Body of pancreas (tissue), 4 donors: ENCODE results near the gene GRB10. TPM values are rescaled to one million over a fixed set of nuclear protein-coding genes. Genes with fewer than 3 reads are reported as not detected.

Experiments
- ATAC-seq: fragments of 150-250 bp; one replicate; pipeline ENCODE4 v1.9.1; 2016
- DNase-seq, 4 donors: peaks; one replicate each; pipeline ENCODE4 v3.0.0-alpha.2; 2019
- H3K27ac ChIP-seq, 4 donors: fragments of 200-600 bp; sonication (generic); 1 replicate in 3 of 4; 2 replicates in 1 of 4; pipeline versions ENCODE4 v1.5.1 to v1.6.1; 2016 to 2019; ENCODE audit warnings: mild to moderate bottlenecking in 1 of 4, mixed read lengths in 1 of 4, moderate library complexity in 1 of 4
- H3K27me3 ChIP-seq, 2 donors: fragments of 200-600 bp; sonication (generic); one replicate each; pipeline ENCODE4 v1.6.0; 2016; ENCODE audit warnings: mild to moderate bottlenecking in 1 of 2
- H3K36me3 ChIP-seq, 2 donors: fragments of 200-600 bp; sonication (generic); replicated peaks in 1 of 2; 2 replicates each; pipeline ENCODE4 v1.5.1; 2016; ENCODE audit warnings: low read depth in 2 of 2; ENCODE audit not compliant: insufficient read depth in 1 of 2
- H3K4me1 ChIP-seq: fragments of 200-600 bp; sonication (generic); one replicate; pipeline ENCODE4 v1.6.0; 2016
- H3K4me3 ChIP-seq, 2 donors: fragments of 200-600 bp; sonication (generic); 1 replicate in 1 of 2; 2 replicates in 1 of 2; pipeline ENCODE4 v1.5.1; 2016 to 2019
- H3K9me3 ChIP-seq, 3 donors: fragments of 200-600 bp; sonication (generic); 1 replicate in 2 of 3; 2 replicates in 1 of 3; pipeline ENCODE4 v1.5.1; 2016
- POLR2A ChIP-seq, 3 donors: fragments of 450-650 bp; IDR thresholded peaks; one replicate each; pipeline ENCODE4 v1.6.1; 2016; ENCODE audit warnings: antibody characterized with exemption in 3 of 3, mild to moderate bottlenecking in 2 of 3
- WGBS, 2 donors: methylation state at CpG; one replicate each; pipeline ENCODE4 v1.1.5; 2017; 5-methylcytosine and 5-hydroxymethylcytosine counted together
- intact Hi-C: fragments of 100-400 bp; cut with DNase I; formaldehyde crosslinking; loops from one replicate; pipeline ENCODE4 v1.15.1; 2023
- total RNA-seq, 2 donors: library from RNA; depleted of rRNA; stranded (reverse); fragments of >200 nt; gene quantifications; one replicate each; pipeline ENCODE4 v1.1.0, GENCODE V29; 2016
- TF ChIP-seq, protein P1 (sequence below), 7 experiments: fragments of 450-650 bp in 4 of 7; fragments of 200-600 bp in 3 of 7; sonication (generic) in 3 of 7; IDR thresholded peaks; one replicate each; pipeline ENCODE4 v1.5.1; 2016 to 2019; ENCODE audit warnings: antibody characterized with exemption in 7 of 7

Gene GRB10
- total RNA-seq, 2 donors from 2014 or later, result 130 to 229 TPM

DNA sequence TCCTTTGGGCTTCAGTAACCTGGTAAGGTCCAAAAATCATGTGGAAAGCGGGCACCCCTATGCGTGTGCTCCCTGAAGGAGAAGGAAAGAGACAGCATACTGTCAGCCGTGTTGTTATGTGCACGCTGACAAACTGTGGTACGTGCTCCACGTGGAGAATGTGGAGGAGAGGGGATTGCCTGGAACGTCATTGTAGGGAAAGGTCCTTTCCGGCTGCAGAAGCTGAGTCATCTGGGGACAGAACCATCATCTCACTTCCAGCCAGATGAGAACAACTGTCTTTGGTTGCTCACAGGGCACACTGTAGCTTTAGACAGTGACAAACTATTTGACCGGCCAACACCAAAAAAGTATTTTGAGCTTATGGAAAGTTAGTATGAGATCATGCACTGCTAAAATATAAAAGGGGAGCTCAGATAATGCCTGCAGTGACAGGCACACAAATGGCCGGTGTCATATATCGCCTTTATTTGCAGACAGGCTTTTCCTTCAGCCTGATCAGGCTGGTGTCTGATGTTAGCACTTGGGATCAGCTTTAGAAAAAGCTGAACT, 38.8 kb upstream of the GRB10 start:
- DNase-seq (peak in 3 of 4 donors; percentile 20 to 33 (median 28)), ATAC-seq (peak; percentile 64)
- H3K9me3 ChIP-seq, result no peaks in the 10 kb centered on the region
- 41 to 52% methylated on average over 11 of the region's 11 CpGs for WGBS, 2 donors
- peaks cover 25% of the 10 kb centered on the region for H3K4me1 ChIP-seq
- peak overlapping the region; percentile 23 to 67 (median 52) for H3K27ac ChIP-seq
- H3K4me3 ChIP-seq, result no peak overlapping the region
- H3K27me3 ChIP-seq, result no peaks in the 10 kb centered on the region
- H3K36me3 ChIP-seq, result no peaks in the 10 kb centered on the region
- TF ChIP-seq, protein P1, sequence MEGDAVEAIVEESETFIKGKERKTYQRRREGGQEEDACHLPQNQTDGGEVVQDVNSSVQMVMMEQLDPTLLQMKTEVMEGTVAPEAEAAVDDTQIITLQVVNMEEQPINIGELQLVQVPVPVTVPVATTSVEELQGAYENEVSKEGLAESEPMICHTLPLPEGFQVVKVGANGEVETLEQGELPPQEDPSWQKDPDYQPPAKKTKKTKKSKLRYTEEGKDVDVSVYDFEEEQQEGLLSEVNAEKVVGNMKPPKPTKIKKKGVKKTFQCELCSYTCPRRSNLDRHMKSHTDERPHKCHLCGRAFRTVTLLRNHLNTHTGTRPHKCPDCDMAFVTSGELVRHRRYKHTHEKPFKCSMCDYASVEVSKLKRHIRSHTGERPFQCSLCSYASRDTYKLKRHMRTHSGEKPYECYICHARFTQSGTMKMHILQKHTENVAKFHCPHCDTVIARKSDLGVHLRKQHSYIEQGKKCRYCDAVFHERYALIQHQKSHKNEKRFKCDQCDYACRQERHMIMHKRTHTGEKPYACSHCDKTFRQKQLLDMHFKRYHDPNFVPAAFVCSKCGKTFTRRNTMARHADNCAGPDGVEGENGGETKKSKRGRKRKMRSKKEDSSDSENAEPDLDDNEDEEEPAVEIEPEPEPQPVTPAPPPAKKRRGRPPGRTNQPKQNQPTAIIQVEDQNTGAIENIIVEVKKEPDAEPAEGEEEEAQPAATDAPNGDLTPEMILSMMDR (IDR thresholded peaks at IDR 0.05), result no peak
- no peak for TF ChIP-seq POLR2A (IDR thresholded peaks at IDR 0.05)
- intact Hi-C loops, result no loop called here

DNA sequence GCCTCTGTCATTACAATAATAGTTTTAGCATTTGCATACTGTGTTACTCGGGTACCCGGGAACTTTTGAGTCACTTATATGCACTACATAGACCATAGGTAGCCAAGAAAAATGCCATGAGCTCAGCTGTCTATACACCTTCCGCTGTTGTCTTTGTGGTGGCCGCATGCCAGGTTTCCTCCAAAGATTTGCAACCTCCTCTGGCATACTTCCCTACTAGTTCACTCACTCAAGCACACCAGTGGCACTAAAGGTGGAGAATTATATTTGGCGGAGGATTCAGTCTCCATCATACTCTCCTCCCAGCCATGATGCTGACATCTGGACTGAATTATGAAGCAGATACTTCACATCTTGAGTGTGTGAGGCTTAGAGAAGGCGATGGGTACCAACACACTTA, 35.6 kb upstream of the GRB10 start:
- Histone ChIP-seq H3K4me1 (peaks cover 25% of the 10 kb centered on the region), H3K27me3 (no peaks in the 10 kb centered on the region), H3K27ac (no peak overlapping the region), H3K9me3 (peaks cover 0 to 5% (median 0%) of the 10 kb centered on the region in 3 donors), H3K36me3 (no peaks in the 10 kb centered on the region), H3K4me3 (no peak overlapping the region)
- DNase-seq (peak in 2 of 4 donors; percentile 37 to 43), ATAC-seq (no peak)
- intact Hi-C loops, result no loop called here
- TF ChIP-seq, protein P1 (IDR thresholded peaks at IDR 0.05), result no peak
- TF ChIP-seq POLR2A (IDR thresholded peaks at IDR 0.05), result no peak
- 72 to 75% methylated on average over 6 of the region's 6 CpGs for WGBS, 2 donors

DNA sequence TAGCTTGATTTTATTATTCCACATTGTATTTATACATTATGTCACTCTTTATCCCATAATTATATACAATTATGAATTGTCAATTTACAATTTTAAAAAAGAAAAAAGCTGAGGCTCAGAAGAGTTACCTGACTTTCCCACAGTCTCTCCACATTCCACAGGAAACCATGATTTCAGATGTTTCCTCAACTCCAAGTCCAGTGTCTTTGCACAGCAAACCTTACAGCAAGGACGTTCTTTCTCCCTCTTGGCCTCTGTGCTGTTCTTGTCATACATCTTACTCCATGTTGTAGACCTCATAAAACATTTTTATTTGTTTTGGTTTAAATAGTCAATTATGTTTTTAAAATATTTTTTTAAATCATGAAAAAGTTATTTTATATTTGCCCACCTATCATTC, 34.9 kb upstream of the GRB10 start:
- DNase-seq, result no peak
- 76 to 90% methylated on average over 1 of the region's 1 CpG for WGBS, 2 donors
- no peak for ATAC-seq

DNA sequence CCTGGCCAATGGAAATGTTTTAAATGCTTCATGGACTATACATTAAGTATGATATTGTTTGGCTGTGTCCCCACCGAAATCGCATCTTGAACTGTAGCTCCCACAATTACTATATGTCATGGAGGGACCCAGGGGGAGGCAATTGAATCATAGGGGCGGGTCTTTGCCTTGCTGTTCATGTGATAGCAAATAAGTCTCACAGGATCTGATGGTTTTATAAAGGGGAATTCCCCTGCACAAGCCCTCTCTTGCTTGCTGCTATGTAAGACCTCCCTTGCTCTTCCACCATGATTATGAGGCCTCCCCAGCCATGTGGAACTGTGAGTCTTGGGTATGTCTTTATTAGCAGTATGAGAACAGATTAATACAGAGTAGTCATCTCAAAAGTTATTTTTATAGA, 32.4 kb upstream of the GRB10 start:
- H3K36me3 ChIP-seq, result no peaks in the 10 kb centered on the region
- no peak overlapping the region for H3K4me3 ChIP-seq
- no peak overlapping the region for H3K27ac ChIP-seq
- peaks cover 0 to 5% (median 0%) of the 10 kb centered on the region in 3 donors for H3K9me3 ChIP-seq
- TF ChIP-seq POLR2A (IDR thresholded peaks at IDR 0.05), result no peak
- TF ChIP-seq, protein P1 (IDR thresholded peaks at IDR 0.05), result no peak
- intact Hi-C loops, result no loop called here
- no peak for ATAC-seq
- no peaks in the 10 kb centered on the region for H3K27me3 ChIP-seq
- WGBS, 2 donors, result 89 to 95% methylated on average over 3 of the region's 3 CpGs
- peaks cover 23% of the 10 kb centered on the region for H3K4me1 ChIP-seq
- DNase-seq, result no peak

More for the DNA sequence above, 34.9 kb upstream of the GRB10 start:
- Histone ChIP-seq H3K4me1 (peaks cover 26% of the 10 kb centered on the region), H3K4me3 (no peak overlapping the region), H3K27me3 (no peaks in the 10 kb centered on the region), H3K9me3 (peaks cover 0 to 5% (median 0%) of the 10 kb centered on the region in 3 donors), H3K36me3 (no peaks in the 10 kb centered on the region), H3K27ac (no peak overlapping the region)
- intact Hi-C loops, result no loop called here
- TF ChIP-seq POLR2A (IDR thresholded peaks at IDR 0.05), result no peak
- TF ChIP-seq, protein P1 (IDR thresholded peaks at IDR 0.05), result no peak

DNA sequence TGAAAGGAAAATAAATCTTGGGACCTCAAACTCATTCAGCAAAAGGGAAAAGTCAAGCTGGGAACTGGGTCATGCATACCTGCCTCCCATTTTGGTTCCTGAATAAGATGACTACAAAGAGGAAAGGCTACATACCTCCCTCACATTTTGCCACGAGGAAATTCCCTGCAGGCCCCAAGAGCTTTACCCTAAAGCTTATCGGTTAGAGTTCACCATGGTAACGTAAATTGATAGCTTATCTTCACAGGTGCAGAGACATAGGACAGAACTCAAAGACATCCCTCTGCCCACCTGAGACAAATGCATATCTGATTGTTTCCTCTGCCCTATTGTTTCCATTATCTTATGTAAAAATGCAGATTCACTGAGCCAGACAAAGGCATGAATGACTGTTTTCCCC, 31.5 kb upstream of the GRB10 start:
- Histone ChIP-seq H3K9me3 (peaks cover 0 to 5% (median 0%) of the 10 kb centered on the region in 3 donors), H3K27ac (no peak overlapping the region), H3K4me1 (peaks cover 23% of the 10 kb centered on the region), H3K36me3 (no peaks in the 10 kb centered on the region), H3K4me3 (no peak overlapping the region), H3K27me3 (no peaks in the 10 kb centered on the region)
- 49 to 50% methylated on average over 3 of the region's 3 CpGs for WGBS, 2 donors
- DNase-seq (no peak), ATAC-seq (no peak)
- TF ChIP-seq POLR2A (IDR thresholded peaks at IDR 0.05), result no peak
- TF ChIP-seq, protein P1 (IDR thresholded peaks at IDR 0.05), result no peak
- intact Hi-C loops, result no loop called here
